GM12878 (cell line): ENCODE data around the gene RAMP1. TPM values are rescaled to one million over a fixed set of nuclear protein-coding genes. Genes with fewer than 3 reads are reported as not detected.
A peak's percentile ranks its signal among the peaks of the same experiment; 100 is the strongest.

ENCODE experiments used
- ATAC-seq: fragments of 200-7000 bp; cut with Tn5 transposase; 3 replicates; pipeline ENCODE4 v1.9.1; 2020; ENCODE audit warnings: mild to moderate bottlenecking, moderate library complexity
- BruUV-seq: library from RNA; stranded (reverse); fragments of 400-500 nt; replicated peaks from 2 replicates; lab custom pipeline; 2021; lab: Mats Ljungman, UMichigan
- CTCF ChIA-PET: fragments of 300-600 bp; sonication (Branson Sonifier 250); formaldehyde crosslinking; extraction: SDS; loops from one replicate; lab custom pipeline; 2021; ENCODE audit warnings: inconsistent platforms; lab: Yijun Ruan, JAX
- POLR2A ChIA-PET: fragments of 350-600 bp; formaldehyde crosslinking; extraction: SDS; loops from one replicate; lab custom pipeline; 2021; ENCODE audit warnings: inconsistent platforms; lab: Charles Lee
- RAD21 ChIA-PET: fragments of 300-600 bp; sonication (Branson Sonifier 250); formaldehyde crosslinking; loops from one replicate; lab custom pipeline; 2023; ENCODE audit warnings: antibody characterized with exemption; ENCODE audit not compliant: unreplicated experiment; lab: Charles Lee
- SMC1A ChIA-PET: fragments of 300-600 bp; sonication (Branson Sonifier 250); formaldehyde crosslinking; loops from one replicate; lab custom pipeline; 2023; ENCODE audit not compliant: unreplicated experiment, uncharacterized antibody; lab: Charles Lee
- DNase-seq: peaks from one replicate; pipeline ENCODE4 v3.0.0-alpha.2; 2011; ENCODE audit warnings: low read depth, low spot score
- FAIRE-seq: peaks from 3 replicates; lab custom pipeline; 2011; peaks lifted over from hg19 to GRCh38; lab: Jason Lieb, UNC
- H2AFZ ChIP-seq: 2 replicates; pipeline ENCODE4 v1.6.0; 2011; ENCODE audit warnings: low read depth, low read length, control low read depth; ENCODE audit not compliant: control insufficient read depth
- H3K27ac ChIP-seq: 2 replicates; pipeline ENCODE4 v1.5.1; 2011; ENCODE audit warnings: control low read depth; ENCODE audit not compliant: control insufficient read depth, insufficient read depth
- H3K27me3 ChIP-seq, 2 experiments: replicated peaks in 1 of 2; 2 replicates each; pipeline versions ENCODE4 v1.6.0 to v1.6.1; 2011; ENCODE audit warnings: low read length in 1 of 2; ENCODE audit not compliant: control insufficient read depth in 2 of 2, insufficient read depth in 2 of 2
- H3K36me3 ChIP-seq, 2 experiments: 2 replicates each; pipeline ENCODE4 v1.5.1; 2011; ENCODE audit warnings: low read length in 1 of 2; ENCODE audit not compliant: control insufficient read depth in 2 of 2, insufficient read depth in 2 of 2
- H3K4me1 ChIP-seq: 2 replicates; pipeline ENCODE4 v1.6.1; 2011; ENCODE audit warnings: mild to moderate bottlenecking, low read length, moderate library complexity, mixed read lengths; ENCODE audit not compliant: control insufficient read depth, insufficient read depth
- H3K4me2 ChIP-seq: 2 replicates; pipeline ENCODE4 v1.6.0; 2011; ENCODE audit warnings: control low read depth; ENCODE audit not compliant: control insufficient read depth, insufficient read depth
- H3K4me3 ChIP-seq: fragments of 200-600 bp; sonication (generic); 2 replicates; pipeline ENCODE4 v1.5.1; 2016
- H3K79me2 ChIP-seq: 2 replicates; pipeline ENCODE4 v1.6.0; 2011; ENCODE audit warnings: low read length; ENCODE audit not compliant: control insufficient read depth, insufficient read depth
- H3K9ac ChIP-seq: 2 replicates; pipeline ENCODE4 v1.8.0; 2011; ENCODE audit warnings: low read length, control low read depth, mixed read lengths; ENCODE audit not compliant: control insufficient read depth, insufficient read depth
- H3K9me3 ChIP-seq: replicated peaks from 3 replicates; pipeline ENCODE4 v1.5.1; 2011; ENCODE audit warnings: mild to moderate bottlenecking, low read length; ENCODE audit not compliant: control insufficient read depth, insufficient read depth
- H4K20me1 ChIP-seq: 2 replicates; pipeline ENCODE4 v1.6.0; 2011; ENCODE audit not compliant: control insufficient read depth, insufficient read depth
- BCL3 ChIP-seq: IDR thresholded peaks from 2 replicates; pipeline ENCODE4 v1.6.1; 2011; ENCODE audit warnings: borderline replicate concordance, low read depth, mild to moderate bottlenecking, moderate library complexity, low read length; ENCODE audit not compliant: insufficient read depth, poor library complexity, severe bottlenecking
- HDAC2 ChIP-seq: fragments of 200-600 bp; sonication (generic); IDR thresholded peaks from 2 replicates; pipeline ENCODE4 v1.6.1; 2017
- IKZF2 ChIP-seq, 2 experiments: fragments of 450-650 bp; IDR thresholded peaks; 2 replicates each; pipeline ENCODE4 v1.6.1; 2017; ENCODE audit warnings: mild to moderate bottlenecking in 2 of 2, moderate library complexity in 2 of 2
- SP1 ChIP-seq: IDR thresholded peaks from one replicate; pipeline ENCODE4 v1.6.1; 2011; ENCODE audit warnings: low read depth, low read length
- USF2 ChIP-seq: IDR thresholded peaks from 2 replicates; pipeline ENCODE4 v1.6.1; 2011; ENCODE audit warnings: low read depth, low read length, improper control_type of control experiment, borderline replicate concordance
- WGBS: methylation state at CpG from one replicate; pipeline ENCODE4 v1.1.6; 2016; ENCODE audit warnings: low lambda C conversion rate; ENCODE audit not compliant: insufficient replicate concordance, insufficient coverage; ENCODE audit errors: missing lambda C conversion rate; 5-methylcytosine and 5-hydroxymethylcytosine counted together
- in situ Hi-C: fragments of 300-500 bp; cut with MboI; formaldehyde crosslinking; loops from 9 replicates; pipeline ENCODE4 v1.14.3; 2018; ENCODE audit warnings: mixed read lengths
- intact Hi-C: fragments of 100-400 bp; cut with micrococcal nuclease; formaldehyde crosslinking; loops from one replicate; pipeline ENCODE4 v1.14.2; 2022; ENCODE audit not compliant: unreplicated experiment
- polyA plus RNA-seq, 11 experiments: library from polyadenylated mRNA; depleted of rRNA in 4 of 11; unstranded in 6 of 11; stranded (reverse) in 5 of 11; fragments of >200 nt; fragmentation: Nextera tagmentation in 4 of 11; fragmentation: Illumina TruSeq in 1 of 11; extraction: Ambion mirVana in 4 of 11; extraction: Trizol in 1 of 11; gene quantifications; 1 replicate in 1 of 11; 2 replicates in 10 of 11; pipeline versions ENCODE4 v1.2.1 to v1.2.3, GENCODE V29; 2011 to 2016; ENCODE audit warnings: inconsistent platforms in 2 of 11, missing spikeins in 2 of 11, low read depth in 1 of 11
- total RNA-seq, 4 experiments: library from RNA; depleted of rRNA in 3 of 4; stranded (reverse); fragments of >200 nt in 3 of 4; fragmentation: Illumina TruSeq in 1 of 4; extraction: Trizol in 1 of 4; gene quantifications; 2 replicates each; pipeline versions ENCODE4 v1.2.1 to v1.2.3, GENCODE V29; 2013 to 2021
- TF ChIP-seq, protein P1 (sequence below): IDR thresholded peaks from 2 replicates; pipeline ENCODE4 v1.6.1; 2011; ENCODE audit warnings: mild to moderate bottlenecking, low read depth, low read length, moderate library complexity; ENCODE audit not compliant: insufficient replicate concordance

The RAMP1 gene
- total and polyA plus RNA-seq, 10 of the 15 experiments (the other 5 are each of a cell fraction or from before 2014, with no cell fraction given), result 0.11 to 0.19 (median 0.12) TPM; not detected in 7

GRCh38 chr2:237910576-237911362 lies 51.3 kb downstream of the RAMP1 start:
- H2AFZ ChIP-seq, result no peak overlapping the region
- no peaks in the 10 kb centered on the region for H3K36me3 ChIP-seq
- no TSS peak for BruUV-seq
- ChIA-PET POLR2A (interaction anchor here (0.5 kb wide), 1 partner anchor 309 kb away, joined by 3 read pairs; no protein-coding TSS in a partner anchor), SMC1A (no interaction called here), CTCF (interaction anchor here (0.5 to 0.9 kb wide), 2 partner anchors 12 to 28 kb away, joined by 4 read pairs; no protein-coding TSS in a partner anchor), RAD21 (no interaction called here)
- in situ Hi-C loops (no loop called here), intact Hi-C loops (no loop called here)
- TF ChIP-seq BCL3, result peak; percentile 84
- TF ChIP-seq SP1, result no peak
- TF ChIP-seq IKZF2 (IDR thresholded peaks at IDR 0.05), result no peak
- no peak for TF ChIP-seq HDAC2
- TF ChIP-seq, protein P1, sequence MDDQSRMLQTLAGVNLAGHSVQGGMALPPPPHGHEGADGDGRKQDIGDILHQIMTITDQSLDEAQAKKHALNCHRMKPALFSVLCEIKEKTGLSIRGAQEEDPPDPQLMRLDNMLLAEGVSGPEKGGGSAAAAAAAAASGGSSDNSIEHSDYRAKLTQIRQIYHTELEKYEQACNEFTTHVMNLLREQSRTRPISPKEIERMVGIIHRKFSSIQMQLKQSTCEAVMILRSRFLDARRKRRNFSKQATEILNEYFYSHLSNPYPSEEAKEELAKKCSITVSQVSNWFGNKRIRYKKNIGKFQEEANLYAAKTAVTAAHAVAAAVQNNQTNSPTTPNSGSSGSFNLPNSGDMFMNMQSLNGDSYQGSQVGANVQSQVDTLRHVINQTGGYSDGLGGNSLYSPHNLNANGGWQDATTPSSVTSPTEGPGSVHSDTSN, result peak; percentile 3
- no peak for TF ChIP-seq USF2
- no peak overlapping the region for H3K4me3 ChIP-seq
- no peak overlapping the region for H3K9ac ChIP-seq
- no peaks in the 10 kb centered on the region for H3K79me2 ChIP-seq
- WGBS, result 62% methylated on average over 12 of the region's 12 CpGs
- no peak overlapping the region for H3K4me2 ChIP-seq
- no peaks in the 10 kb centered on the region for H4K20me1 ChIP-seq
- no peaks in the 10 kb centered on the region; the same call in 2 of the 3 replicates for H3K9me3 ChIP-seq
- H3K27ac ChIP-seq, result no peak overlapping the region
- DNase-seq, result no peak
- H3K4me1 ChIP-seq, result no peaks in the 10 kb centered on the region; the same call in 1 of the 2 replicates
- no peak for FAIRE-seq
- no peaks in the 10 kb centered on the region; a peak in 1 of 4 replicates for H3K27me3 ChIP-seq
- no peak for ATAC-seq
